Mesenchymal stem cell (in vitro differentiated cells and primary cell): Measurements from ENCODE around the gene PCDHB6.
A peak's percentile ranks its signal among the peaks of the same experiment; 100 is the strongest.
"Not testable (repeated sequence)": the region's sequence is repeated elsewhere in the genome, so short reads cannot be mapped to it uniquely, and the experiment has no call there.

Source experiments
- DNase-seq: peaks from one replicate; pipeline ENCODE4 v3.0.0-alpha.2; 2013
- H2AFZ ChIP-seq: one replicate; pipeline ENCODE4 v1.6.1; 2013; ENCODE audit warnings: low read depth, mild to moderate bottlenecking, control low read depth, inconsistent platforms, low read length, moderate library complexity
- H2AK5ac ChIP-seq: 2 replicates; pipeline ENCODE4 v1.6.1; 2013; ENCODE audit warnings: low read length, moderate library complexity, mild to moderate bottlenecking, inconsistent platforms; ENCODE audit not compliant: severe bottlenecking
- H2BK120ac ChIP-seq: one replicate; pipeline ENCODE4 v1.6.1; 2013; ENCODE audit warnings: low read depth, mild to moderate bottlenecking, inconsistent platforms, low read length, moderate library complexity
- H2BK12ac ChIP-seq, 2 experiments: one replicate each; pipeline ENCODE4 v1.6.1; 2013; ENCODE audit warnings: inconsistent platforms in 2 of 2, low read length in 2 of 2, mild to moderate bottlenecking in 2 of 2, moderate library complexity in 2 of 2, control low read depth in 1 of 2
- H2BK15ac ChIP-seq: one replicate; pipeline ENCODE4 v1.6.1; 2013; ENCODE audit warnings: mild to moderate bottlenecking, low read depth, inconsistent platforms; ENCODE audit not compliant: poor library complexity, severe bottlenecking
- H2BK5ac ChIP-seq: 2 replicates; pipeline ENCODE4 v1.6.1; 2013; ENCODE audit warnings: low read depth, mild to moderate bottlenecking, low read length, control low read depth, inconsistent platforms; ENCODE audit not compliant: poor library complexity, severe bottlenecking
- H3K14ac ChIP-seq, 2 experiments: one replicate each; pipeline ENCODE4 v1.6.1; 2013; ENCODE audit warnings: inconsistent platforms in 2 of 2, low read length in 2 of 2, control low read depth in 1 of 2, mild to moderate bottlenecking in 1 of 2, moderate library complexity in 1 of 2
- H3K18ac ChIP-seq, 2 experiments: one replicate each; pipeline ENCODE4 v1.6.1; 2013; ENCODE audit warnings: inconsistent platforms in 2 of 2, low read length in 2 of 2, control low read depth in 1 of 2, low read depth in 1 of 2, mild to moderate bottlenecking in 1 of 2
- H3K23ac ChIP-seq, 2 experiments: one replicate each; pipeline ENCODE4 v1.6.1; 2013; ENCODE audit warnings: inconsistent platforms in 2 of 2, low read length in 2 of 2, mild to moderate bottlenecking in 2 of 2, moderate library complexity in 2 of 2, control low read depth in 1 of 2
- H3K27ac ChIP-seq: 2 replicates; pipeline ENCODE4 v1.5.1; 2013; ENCODE audit warnings: mild to moderate bottlenecking, moderate library complexity, low read length, control low read depth, inconsistent platforms; ENCODE audit not compliant: poor library complexity, severe bottlenecking
- H3K27me3 ChIP-seq, 2 experiments: 2 replicates each; pipeline versions ENCODE4 v1.6.1 to v1.7.0; 2013; ENCODE audit warnings: low read length in 2 of 2, mild to moderate bottlenecking in 2 of 2, moderate library complexity in 2 of 2, control low read depth in 1 of 2, inconsistent platforms in 1 of 2; ENCODE audit not compliant: control insufficient read depth in 1 of 2, insufficient read depth in 1 of 2
- H3K36me3 ChIP-seq, 2 experiments: 2 replicates each; pipeline versions ENCODE4 v1.6.1 to v1.7.0; 2013; ENCODE audit warnings: low read length in 2 of 2, control low read depth in 1 of 2, inconsistent platforms in 1 of 2, low read depth in 1 of 2, mild to moderate bottlenecking in 1 of 2; ENCODE audit not compliant: insufficient read depth in 2 of 2, control insufficient read depth in 1 of 2
- H3K4ac ChIP-seq, 2 experiments: one replicate each; pipeline ENCODE4 v1.6.1; 2013; ENCODE audit warnings: inconsistent platforms in 2 of 2, low read length in 2 of 2, mild to moderate bottlenecking in 2 of 2, moderate library complexity in 2 of 2, control low read depth in 1 of 2, low read depth in 1 of 2
- H3K4me1 ChIP-seq: 2 replicates; pipeline ENCODE4 v1.6.1; 2013; ENCODE audit warnings: low read depth, low read length, control low read depth; ENCODE audit not compliant: control insufficient read depth, insufficient read depth
- H3K4me2 ChIP-seq: 2 replicates; pipeline ENCODE4 v1.6.1; 2013; ENCODE audit warnings: low read length, mild to moderate bottlenecking, inconsistent platforms; ENCODE audit not compliant: poor library complexity, severe bottlenecking
- H3K4me3 ChIP-seq, 2 experiments: 2 replicates each; pipeline versions ENCODE4 v1.5.1 to v1.7.0; 2013; ENCODE audit warnings: low read length in 2 of 2, mild to moderate bottlenecking in 2 of 2, control low read depth in 1 of 2, low read depth in 1 of 2; ENCODE audit not compliant: insufficient read depth in 1 of 2
- H3K79me1 ChIP-seq: replicated peaks from 2 replicates; pipeline ENCODE4 v1.6.1; 2013; ENCODE audit warnings: mild to moderate bottlenecking, control low read depth, low read length, inconsistent platforms; ENCODE audit not compliant: poor library complexity, severe bottlenecking
- H3K9ac ChIP-seq: 2 replicates; pipeline ENCODE4 v1.7.0; 2013; ENCODE audit warnings: mild to moderate bottlenecking, low read length, moderate library complexity
- H3K9me3 ChIP-seq: 2 replicates; pipeline ENCODE4 v1.7.0; 2013; ENCODE audit warnings: mild to moderate bottlenecking, low read length; ENCODE audit not compliant: control insufficient read depth
- H4K8ac ChIP-seq: one replicate; pipeline ENCODE4 v1.6.1; 2013; ENCODE audit warnings: inconsistent platforms, mild to moderate bottlenecking, low read length, moderate library complexity
- H4K91ac ChIP-seq: one replicate; pipeline ENCODE4 v1.6.1; 2013; ENCODE audit warnings: mild to moderate bottlenecking, low read length, inconsistent platforms
- WGBS: methylation state at CpG from one replicate; pipeline ENCODE4 v1.1.7; 2013; ENCODE audit warnings: mixed read lengths; 5-methylcytosine and 5-hydroxymethylcytosine counted together

Gene PCDHB6

GRCh38 chr5:141135718-141136266, 14.1 kb upstream of the PCDHB6 start:
- no peaks in the 10 kb centered on the region for H3K27me3 ChIP-seq
- H2BK5ac ChIP-seq: no peak overlapping the region
- H3K4me1 ChIP-seq: no peaks in the 10 kb centered on the region
- no peak for DNase-seq
- H3K9ac ChIP-seq: no peak overlapping the region
- H3K9me3 ChIP-seq: peaks cover 65% of the 10 kb centered on the region
- H3K4me2 ChIP-seq: no peak overlapping the region
- H2AK5ac ChIP-seq: no peak overlapping the region
- H3K27ac ChIP-seq: no peak overlapping the region
- peak overlapping the region in 1 of 2 experiments; percentile 30 for H3K4me3 ChIP-seq
- no peak overlapping the region for H4K91ac ChIP-seq
- no peak overlapping the region for H4K8ac ChIP-seq
- H3K14ac ChIP-seq: no peak overlapping the region
- H3K4ac ChIP-seq: peak overlapping the region in 1 of 2 experiments; percentile 26
- H3K18ac ChIP-seq: no peak overlapping the region
- H3K79me1 ChIP-seq: peaks cover 1% of the 10 kb centered on the region
- H2BK120ac ChIP-seq: no peak overlapping the region
- H2BK15ac ChIP-seq: no peak overlapping the region
- no peak overlapping the region for H2BK12ac ChIP-seq
- 75% methylated on average over 19 of the region's 19 CpGs for WGBS
- peaks cover 0 to 14% of the 10 kb centered on the region in 2 experiments for H3K36me3 ChIP-seq
- no peak overlapping the region for H2AFZ ChIP-seq
- H3K23ac ChIP-seq: no peak overlapping the region

- H2AK5ac ChIP-seq, H3K4me2 ChIP-seq, DNase-seq, H3K9ac ChIP-seq, H2AFZ ChIP-seq, H2BK12ac ChIP-seq, H3K27ac ChIP-seq, H2BK120ac ChIP-seq, H3K79me1 ChIP-seq, H3K4me1 ChIP-seq, H3K14ac ChIP-seq, H3K18ac ChIP-seq, H3K27me3 ChIP-seq, H3K4me3 ChIP-seq, H2BK5ac ChIP-seq, H4K8ac ChIP-seq, H3K4ac ChIP-seq, H3K23ac ChIP-seq, H4K91ac ChIP-seq, H2BK15ac ChIP-seq: not testable (repeated sequence)
- WGBS: 97% methylated on average over 28 of the region's 34 CpGs
- H3K36me3 ChIP-seq: peaks cover 0 to 14% of the 10 kb centered on the region in 2 experiments
- peaks cover 54% of the 10 kb centered on the region for H3K9me3 ChIP-seq
Observed at GRCh38 chr5:141137346-141137745, 12.5 kb upstream of the PCDHB6 start.

- no peak overlapping the region for H2BK12ac ChIP-seq
- H3K27me3 ChIP-seq: no peaks in the 10 kb centered on the region
- peak overlapping the region in 1 of 2 experiments; percentile 6 for H3K4me3 ChIP-seq
- no peak overlapping the region for H3K18ac ChIP-seq
- H3K9me3 ChIP-seq: peaks cover 59% of the 10 kb centered on the region
- no peak overlapping the region for H2BK15ac ChIP-seq
- H2BK5ac ChIP-seq: no peak overlapping the region
- no peak overlapping the region for H3K27ac ChIP-seq
- H3K79me1 ChIP-seq: no peaks in the 10 kb centered on the region
- no peak overlapping the region for H2BK120ac ChIP-seq
- no peak overlapping the region for H3K23ac ChIP-seq
- no peak overlapping the region for H3K14ac ChIP-seq
- no peaks in the 10 kb centered on the region for H3K36me3 ChIP-seq
- H2AK5ac ChIP-seq: no peak overlapping the region
- no peaks in the 10 kb centered on the region for H3K4me1 ChIP-seq
- H2AFZ ChIP-seq: no peak overlapping the region
- no peak overlapping the region for H3K4me2 ChIP-seq
- H3K9ac ChIP-seq: no peak overlapping the region
- no peak overlapping the region for H4K91ac ChIP-seq
- no peak overlapping the region for H3K4ac ChIP-seq
- no peak for DNase-seq
- 94% methylated on average over 32 of the region's 33 CpGs for WGBS
- H4K8ac ChIP-seq: no peak overlapping the region
Observed at GRCh38 chr5:141150224-141150992, 551 bp downstream of the PCDHB6 start.

GRCh38 chr5:141150993-141151325, 1.1 kb downstream of the PCDHB6 start:
- Histone ChIP-seq H2AK5ac (no peak overlapping the region), H3K9me3 (peaks cover 65% of the 10 kb centered on the region), H4K8ac (no peak overlapping the region), H2BK15ac (no peak overlapping the region), H3K9ac (no peak overlapping the region), H4K91ac (no peak overlapping the region), H2AFZ (no peak overlapping the region), H3K79me1 (no peaks in the 10 kb centered on the region), H2BK12ac (no peak overlapping the region), H3K36me3 (no peaks in the 10 kb centered on the region), H3K14ac (no peak overlapping the region), H2BK120ac (no peak overlapping the region), H3K4me1 (no peaks in the 10 kb centered on the region), H3K27ac (no peak overlapping the region), H3K4me2 (no peak overlapping the region), H3K4ac (no peak overlapping the region), H3K4me3 (no peak overlapping the region), H3K18ac (no peak overlapping the region), H3K23ac (no peak overlapping the region), H3K27me3 (no peaks in the 10 kb centered on the region), H2BK5ac (no peak overlapping the region)
- DNase-seq: no peak
- 89% methylated on average over 13 of the region's 13 CpGs for WGBS
